ENCODE measurements around the gene CPA5. TPM values are rescaled to one million over a fixed set of nuclear protein-coding genes. Genes with fewer than 3 reads are reported as not detected.

CPA5 gene
- total RNA-seq, 1 experiment from 2014 or later = not detected

DNA sequence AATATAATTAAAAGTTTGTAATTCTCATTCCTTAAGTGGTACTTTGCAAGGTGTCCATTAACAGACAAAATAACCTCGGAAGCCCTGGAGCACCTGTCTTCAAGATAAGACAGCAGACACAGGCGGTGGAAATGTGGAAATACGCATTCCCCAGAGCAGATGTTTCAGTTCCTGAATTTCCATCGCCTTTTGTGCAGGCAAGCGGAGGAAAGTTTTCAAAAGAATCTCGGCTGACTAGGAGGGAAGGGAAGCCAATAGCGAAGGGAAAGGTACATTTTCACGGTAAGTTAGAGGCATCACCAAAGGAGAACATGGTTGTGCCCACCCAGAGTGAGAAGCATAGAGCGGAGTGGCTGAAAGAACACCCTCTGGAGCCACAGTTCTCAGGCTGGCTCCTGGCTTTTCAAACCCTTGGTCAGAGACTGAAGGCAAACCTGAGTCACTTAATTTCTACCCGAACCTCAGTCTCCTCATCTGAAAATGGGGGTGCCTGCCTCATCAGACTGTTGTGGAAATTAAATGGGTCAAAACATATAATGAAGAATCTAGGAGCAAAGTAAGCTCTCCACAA lies 49.3 kb downstream of the CPA5 start:
- no peak for DNase-seq (ENCODE audit: extremely low read depth, low read depth)

- DNase-seq (ENCODE audit: extremely low read depth, low read depth) = no peak
Measured at GRCh38 chr7:130394421-130395195, 50.0 kb downstream of the CPA5 start.

DNA sequence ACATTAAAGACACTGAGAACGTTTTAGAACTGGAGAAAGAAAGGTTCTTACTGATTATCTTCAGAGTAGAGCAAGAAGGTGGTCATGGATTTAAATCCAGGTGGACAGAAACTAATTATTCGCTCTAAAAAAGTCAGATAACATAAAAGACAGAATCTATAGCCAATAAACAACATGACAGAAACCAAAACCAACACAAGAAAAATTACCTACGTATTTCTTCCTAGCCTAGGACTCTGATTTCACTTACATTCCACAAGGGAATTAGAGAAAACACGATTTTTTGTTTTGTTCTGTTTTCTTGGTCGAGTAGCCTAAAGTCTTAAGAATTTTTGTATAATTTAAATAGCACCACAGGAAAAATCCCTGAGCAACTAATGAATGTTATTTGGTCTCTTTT lies 50.8 kb downstream of the CPA5 start:
- DNase-seq (ENCODE audit: extremely low read depth, low read depth) = no peak

GRCh38 chr7:130396109-130396508 lies 51.5 kb downstream of the CPA5 start:
- no peak for DNase-seq (ENCODE audit: extremely low read depth, low read depth)

- DNase-seq (ENCODE audit: extremely low read depth, low read depth) = no peak
Measured at GRCh38 chr7:130397051-130397757, 52.6 kb downstream of the CPA5 start.

GRCh38 chr7:130397758-130398073 lies 53.1 kb downstream of the CPA5 start:
- DNase-seq (ENCODE audit: extremely low read depth, low read depth) = no peak

- DNase-seq (ENCODE audit: extremely low read depth, low read depth) = no peak
Measured at GRCh38 chr7:130398526-130399090, 54.0 kb downstream of the CPA5 start.

GRCh38 chr7:130400120-130400572 lies 55.5 kb downstream of the CPA5 start:
- DNase-seq (ENCODE audit: extremely low read depth, low read depth) = no peak

- no peak for DNase-seq (ENCODE audit: extremely low read depth, low read depth)
Measured at GRCh38 chr7:130401101-130401500, 56.5 kb downstream of the CPA5 start.

GRCh38 chr7:130401578-130401977 lies 57.0 kb downstream of the CPA5 start:
- DNase-seq (ENCODE audit: extremely low read depth, low read depth) = no peak

GRCh38 chr7:130405003-130405402 lies 60.4 kb downstream of the CPA5 start:
- no peak for DNase-seq (ENCODE audit: extremely low read depth, low read depth)

- no peak for DNase-seq (ENCODE audit: extremely low read depth, low read depth)
Measured at GRCh38 chr7:130409067-130409711, 64.6 kb downstream of the CPA5 start.

DNA sequence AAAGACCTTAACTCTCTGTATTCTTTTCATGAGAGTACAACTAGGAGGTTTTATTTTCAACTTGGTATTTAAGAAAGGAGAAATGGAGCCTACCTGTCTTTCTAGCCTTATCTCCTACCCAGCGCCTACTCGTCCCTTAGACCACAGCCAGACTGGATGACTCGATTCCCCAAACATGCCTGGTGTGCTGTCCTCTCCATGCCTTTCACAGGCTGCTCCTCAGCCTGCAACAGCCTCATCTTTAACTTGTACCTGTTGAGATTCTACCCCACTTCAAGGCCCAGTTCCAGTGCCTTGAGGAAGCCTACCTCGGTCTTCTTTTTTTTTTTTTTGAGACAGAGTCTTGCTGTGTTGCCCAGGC lies 65.1 kb downstream of the CPA5 start:
- no peak for DNase-seq (ENCODE audit: extremely low read depth, low read depth)

GRCh38 chr7:130410868-130411541 lies 66.4 kb downstream of the CPA5 start:
- no peak for DNase-seq (ENCODE audit: extremely low read depth, low read depth)

DNA sequence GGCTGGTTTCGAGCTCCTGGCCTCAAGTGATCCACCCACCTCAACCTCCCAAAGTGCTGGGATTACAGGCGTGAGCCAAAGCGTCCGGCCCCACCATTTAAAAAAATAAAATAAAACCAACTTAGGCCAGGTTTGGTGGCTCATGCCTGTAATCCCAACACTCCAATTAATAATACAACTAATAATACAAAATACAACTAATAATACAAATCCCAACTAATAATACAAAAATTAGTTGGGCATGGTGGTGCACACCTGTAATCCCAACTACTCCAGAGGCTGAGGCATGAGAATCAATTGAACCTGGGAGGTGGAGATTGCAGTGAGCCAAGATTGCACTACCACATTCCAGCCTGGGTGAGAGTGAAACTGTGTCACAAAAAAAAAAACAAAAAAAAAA lies 68.6 kb downstream of the CPA5 start:
- DNase-seq (ENCODE audit: extremely low read depth, low read depth) = no peak

GRCh38 chr7:130415006-130415405 lies 70.4 kb downstream of the CPA5 start:
- DNase-seq (ENCODE audit: extremely low read depth, low read depth) = no peak

DNA sequence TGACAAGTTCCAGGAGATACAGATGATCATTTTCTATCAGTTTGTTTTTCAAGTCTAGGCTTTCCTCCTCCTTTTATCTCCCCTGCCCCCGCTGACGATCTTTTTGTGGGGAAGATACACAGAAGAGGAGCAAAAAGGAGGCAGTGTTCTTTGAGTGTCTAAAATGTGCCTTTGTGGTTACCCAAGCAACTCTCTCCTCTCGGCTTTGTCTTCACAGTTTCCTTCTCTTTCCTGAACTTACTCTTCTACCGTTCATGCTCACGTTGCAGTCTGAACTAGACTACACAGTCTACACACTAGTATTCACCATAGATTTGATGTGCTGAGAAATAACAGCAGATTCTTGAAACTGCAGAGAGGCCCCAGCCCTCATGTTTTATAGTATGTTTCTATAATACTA lies 72.6 kb downstream of the CPA5 start:
- DNase-seq (ENCODE audit: extremely low read depth, low read depth) = no peak

DNA sequence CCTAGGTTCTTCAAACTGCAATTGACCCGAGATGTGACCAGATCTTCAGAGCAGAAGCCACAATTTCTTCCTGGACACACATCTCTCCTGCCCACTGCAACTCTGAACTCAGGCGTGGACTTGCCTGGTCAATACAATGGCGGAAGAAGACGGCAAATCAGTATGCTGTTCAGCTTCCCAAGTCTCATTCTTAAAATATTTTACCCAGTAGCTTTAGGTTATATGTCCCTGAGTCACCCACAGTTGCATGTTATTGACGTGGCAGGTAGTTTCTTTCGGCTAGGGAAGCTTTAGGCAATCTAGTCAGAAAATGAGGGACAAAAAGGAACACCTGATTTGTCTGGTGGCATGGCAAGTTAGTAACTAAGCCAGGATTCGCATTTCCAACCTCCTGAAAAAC lies 73.7 kb downstream of the CPA5 start:
- DNase-seq (ENCODE audit: extremely low read depth, low read depth) = no peak

Measured in NCI-H460 (cell line).